COLO829 (cell line): Measurements from ENCODE around the gene TMEM117.

Experiments used
- DNase-seq: peaks from one replicate; pipeline ENCODE4 v3.0.0; 2012; ENCODE audit warnings: low spot score

Gene TMEM117

DNA sequence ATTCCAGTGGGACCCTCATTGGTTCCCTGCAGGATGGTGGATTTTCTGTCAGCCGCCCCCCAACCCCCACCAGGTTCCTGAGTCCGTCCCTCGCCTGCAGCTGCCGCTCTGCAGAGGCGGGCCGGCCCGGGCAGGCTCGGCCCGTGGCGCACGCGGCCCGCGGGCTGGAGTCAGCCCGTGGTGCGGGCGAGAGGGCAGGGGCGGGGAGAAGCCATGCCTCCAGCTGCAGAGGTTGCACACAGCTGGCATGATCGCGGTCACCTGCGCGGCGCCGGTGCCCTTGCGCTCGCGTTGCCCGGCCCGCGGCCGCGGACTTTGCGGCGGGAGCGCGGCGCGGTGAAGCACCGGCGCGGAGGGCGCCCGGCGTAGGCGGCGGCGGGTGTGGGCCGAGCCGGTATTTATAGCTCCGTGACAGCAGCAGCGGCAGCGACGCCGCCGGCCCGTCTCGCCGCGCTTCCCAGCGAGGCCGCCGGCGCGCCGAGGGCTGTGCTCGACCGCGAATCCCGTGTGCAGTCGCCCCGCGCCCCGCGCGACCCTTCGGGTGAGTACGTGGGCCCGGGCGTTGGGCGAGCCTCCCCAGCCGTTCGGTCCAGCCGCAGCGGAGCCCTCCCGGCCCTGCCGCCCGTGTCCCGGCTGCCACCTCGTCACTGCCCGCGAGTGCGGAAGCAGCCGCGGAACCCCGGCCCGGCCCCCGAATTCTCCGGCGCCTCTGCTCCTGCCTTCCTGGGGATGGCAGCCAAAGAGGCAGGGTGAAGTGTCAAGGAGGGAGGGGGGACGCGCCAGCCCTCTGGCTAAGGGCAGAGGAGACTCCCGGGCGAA is at the start of gene TMEM117:
Gene TMEM117 (plus strand): TSS at position 426 of the 819 bp plus-strand sequence.
- DNase-seq: no peak

DNA sequence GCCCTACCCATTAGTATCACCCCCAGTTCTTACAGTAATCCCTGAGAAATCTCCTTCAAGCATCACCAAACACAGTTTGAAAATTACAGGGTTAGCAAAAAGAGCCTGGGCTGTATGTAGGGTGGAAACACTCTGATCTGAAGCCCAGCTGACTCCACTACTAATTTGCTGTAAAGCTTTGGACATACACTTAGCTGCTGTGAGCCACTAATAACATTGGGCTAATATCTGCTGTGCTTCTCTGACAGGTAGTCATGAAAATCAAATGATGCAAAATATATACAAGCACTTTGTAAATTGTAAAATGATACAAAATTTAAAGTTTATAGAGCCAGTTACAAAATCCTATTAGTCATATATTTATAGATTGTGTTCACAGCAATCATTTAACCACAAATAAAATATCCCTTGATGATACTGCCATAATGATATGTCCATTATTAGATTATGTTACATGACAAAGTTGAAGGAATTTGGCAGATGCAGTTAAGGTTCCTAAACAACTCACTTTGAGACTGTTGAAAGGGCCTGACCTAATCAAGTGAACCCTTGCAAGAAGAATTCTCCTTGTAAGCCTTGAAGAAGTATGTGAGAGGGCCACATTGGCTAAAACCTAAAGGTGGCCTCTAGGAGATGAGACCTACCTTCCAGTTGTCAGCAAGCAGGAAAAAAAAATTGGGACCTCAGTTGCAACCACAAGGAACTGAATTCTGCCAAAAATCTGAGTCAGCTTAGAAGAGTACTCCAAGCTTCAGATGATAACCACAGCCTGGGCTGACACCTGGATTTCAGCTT is 48.8 kb upstream of the TMEM117 start:
- no peak for DNase-seq

- DNase-seq: no peak
These were observed 45.9 kb upstream of the TMEM117 start for GRCh38 chr12:43789941-43790340.

DNA sequence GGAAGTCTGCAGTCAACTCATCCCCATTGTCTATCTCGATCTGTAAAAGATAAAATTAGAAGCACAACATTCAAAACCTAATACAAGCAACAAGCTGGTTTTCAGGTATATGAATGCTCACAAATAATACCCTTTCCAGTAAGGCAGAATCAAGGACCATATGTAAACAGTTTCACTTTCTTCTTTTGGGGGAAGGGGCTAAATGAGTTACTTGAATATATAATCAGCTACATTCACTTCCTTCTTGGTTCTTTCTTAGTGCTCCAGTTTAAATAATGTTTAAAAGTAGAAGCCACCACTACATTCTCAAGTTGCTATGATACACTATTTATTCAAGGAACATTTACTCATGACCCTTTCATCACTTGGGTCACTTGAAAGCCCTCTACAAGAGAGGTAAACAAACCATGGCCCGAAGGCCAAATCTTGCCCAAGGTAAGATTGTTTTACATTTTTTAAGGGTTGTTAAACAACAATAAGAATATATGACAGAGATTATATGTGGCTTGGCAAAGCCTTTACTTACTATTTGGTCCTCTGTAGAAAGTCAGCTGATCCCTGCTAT is 40.1 kb upstream of the TMEM117 start:
- no peak for DNase-seq

DNA sequence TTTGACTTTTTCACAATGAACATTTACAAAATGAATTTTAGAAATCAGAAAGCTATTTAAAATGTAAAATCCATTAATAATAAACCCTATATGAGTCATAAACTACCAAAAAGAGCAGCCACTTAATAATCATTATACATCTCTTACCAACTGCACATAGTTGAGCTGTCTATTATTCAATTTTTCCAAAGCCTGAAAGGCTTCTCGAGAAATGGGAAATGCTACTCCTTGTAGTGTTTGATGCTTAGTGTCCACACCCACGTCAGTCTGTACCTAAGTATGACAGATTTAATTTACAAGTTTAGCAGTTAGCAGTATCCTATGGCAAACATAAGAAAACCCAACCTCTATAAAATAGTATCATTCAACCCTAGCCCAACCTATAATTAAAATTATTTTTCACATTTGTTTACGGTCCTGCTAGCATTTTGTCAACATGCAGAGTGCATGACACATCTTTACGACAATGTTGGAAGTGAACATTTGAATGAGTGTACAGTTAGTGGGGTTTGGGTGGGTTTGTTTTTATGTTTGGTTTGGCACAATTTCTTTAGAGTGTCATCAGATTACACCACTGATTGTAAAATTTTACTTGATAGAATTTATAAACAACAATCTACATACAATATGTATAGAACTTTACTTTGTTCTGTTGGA is 38.2 kb upstream of the TMEM117 start:
- DNase-seq: no peak

DNA sequence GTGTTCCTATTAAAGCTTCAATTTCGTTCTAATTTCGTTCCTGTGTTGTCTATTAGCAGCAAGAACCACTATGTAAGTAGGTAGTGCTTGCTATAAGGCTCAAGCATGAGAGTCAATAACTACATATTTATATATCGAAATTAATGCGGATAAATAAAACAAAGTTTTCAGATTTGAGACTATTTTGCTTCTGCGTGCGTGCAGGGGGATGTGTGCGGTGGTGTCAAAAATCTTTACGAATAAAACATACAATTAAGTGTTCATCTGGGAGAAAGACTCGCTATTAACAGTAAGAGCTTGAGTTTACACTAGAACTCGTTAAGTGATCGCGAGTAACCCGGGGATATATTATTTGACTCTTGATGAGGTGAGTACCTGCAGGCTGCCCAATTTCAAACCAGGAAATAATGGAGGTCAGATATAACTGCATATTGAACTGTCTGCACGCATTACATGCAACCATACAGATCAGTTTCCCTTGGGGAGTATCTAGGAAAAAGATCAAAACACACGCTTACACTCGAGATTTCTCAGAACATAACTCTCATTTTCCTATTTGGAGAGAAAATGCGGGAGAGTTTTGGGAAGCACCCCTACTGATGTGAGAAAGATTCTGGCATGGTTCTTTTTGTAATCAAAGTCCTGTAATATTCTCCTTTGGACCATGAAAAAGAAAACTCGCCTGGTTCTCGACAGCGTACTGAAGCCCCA is 30.6 kb upstream of the TMEM117 start:
- DNase-seq: no peak

DNA sequence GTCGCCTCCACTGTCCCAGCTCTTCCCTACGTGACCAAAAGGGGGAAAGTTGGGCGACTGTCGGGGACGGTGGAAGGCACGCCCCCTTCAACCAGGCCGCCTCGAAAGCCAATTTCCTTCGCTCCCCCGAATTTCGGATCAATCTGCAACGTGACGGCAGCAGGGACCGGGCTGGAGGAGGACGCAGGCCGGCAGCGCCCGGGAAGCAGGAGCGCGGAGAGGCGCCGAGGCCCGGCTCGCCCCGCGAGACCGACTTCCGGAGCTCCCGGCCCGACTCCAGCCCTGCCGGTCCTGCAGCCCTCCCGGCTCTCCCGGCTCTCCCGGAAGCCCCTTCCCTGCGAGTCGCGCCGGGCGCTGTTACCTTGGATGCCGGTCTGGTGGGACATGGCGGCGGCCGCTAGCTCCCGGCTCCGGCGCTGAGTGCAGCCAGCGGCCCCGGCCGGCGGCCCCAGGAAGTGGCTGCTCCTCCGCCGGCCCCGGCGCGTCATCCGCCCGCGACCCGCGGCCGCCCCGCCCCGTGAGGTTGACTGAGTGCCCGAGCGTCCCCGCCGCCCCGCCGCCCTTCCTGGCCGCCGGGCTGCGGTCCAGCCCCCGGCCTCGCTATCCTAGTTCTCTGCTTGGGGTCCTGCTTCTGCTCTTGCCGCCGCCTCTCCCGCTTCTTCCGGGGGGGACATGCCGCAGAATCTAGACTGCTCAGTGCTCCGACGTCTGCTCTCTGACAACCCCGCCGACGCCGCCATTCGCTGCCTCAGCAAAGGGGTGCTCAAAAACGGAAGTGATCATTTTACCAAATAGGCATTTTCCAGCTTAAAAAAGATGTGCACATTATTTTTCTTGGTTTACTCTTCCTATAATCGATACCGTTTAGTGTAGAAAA is 29.8 kb upstream of the TMEM117 start, which contains the start of gene TWF1:
Gene TWF1 (minus strand): TSS at position 458 of the 877 bp plus-strand sequence. CDS start 72 bp downstream, at position 386.
- peak; percentile 42 for DNase-seq

DNA sequence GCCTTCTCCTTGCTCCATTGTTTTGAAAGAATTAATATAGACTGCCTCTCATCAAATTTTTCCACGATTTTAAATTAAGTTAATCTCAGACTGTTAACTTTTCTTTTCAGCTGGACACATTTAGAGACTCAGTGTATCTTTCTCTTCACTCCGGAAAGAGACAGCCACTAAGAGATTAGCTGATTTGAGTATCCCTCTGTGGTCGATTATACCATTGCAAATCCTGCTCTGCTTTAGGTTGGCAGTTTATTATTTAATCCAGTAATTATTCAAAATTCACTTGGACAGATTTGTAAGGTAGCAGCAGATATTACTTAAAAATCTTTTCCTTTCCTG is 29.2 kb upstream of the TMEM117 start:
- DNase-seq: no peak

- DNase-seq: no peak
These were observed 28.5 kb upstream of the TMEM117 start for GRCh38 chr12:43807386-43807785.

DNA sequence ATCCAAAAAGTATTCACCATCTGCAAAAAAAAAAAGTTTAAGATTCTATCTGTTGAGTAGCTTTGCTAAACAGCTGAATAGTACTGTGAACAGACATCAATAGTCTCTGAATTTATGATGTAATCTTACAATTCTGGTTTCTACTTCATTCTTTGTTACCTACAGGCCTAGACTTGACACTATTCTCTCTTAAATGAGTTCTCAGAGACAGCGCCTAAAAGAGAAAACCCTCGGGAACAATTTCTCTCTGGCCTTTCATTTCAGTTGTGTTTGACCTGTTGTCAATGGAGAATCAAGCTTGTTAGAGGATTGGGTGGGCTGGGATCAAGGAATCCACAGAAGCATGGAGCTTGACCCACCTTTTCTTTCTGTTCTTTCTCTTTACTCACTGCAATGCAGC is 23.8 kb upstream of the TMEM117 start:
- DNase-seq: no peak

GRCh38 chr12:43812926-43813325 is 23.0 kb upstream of the TMEM117 start:
- DNase-seq: no peak

DNA sequence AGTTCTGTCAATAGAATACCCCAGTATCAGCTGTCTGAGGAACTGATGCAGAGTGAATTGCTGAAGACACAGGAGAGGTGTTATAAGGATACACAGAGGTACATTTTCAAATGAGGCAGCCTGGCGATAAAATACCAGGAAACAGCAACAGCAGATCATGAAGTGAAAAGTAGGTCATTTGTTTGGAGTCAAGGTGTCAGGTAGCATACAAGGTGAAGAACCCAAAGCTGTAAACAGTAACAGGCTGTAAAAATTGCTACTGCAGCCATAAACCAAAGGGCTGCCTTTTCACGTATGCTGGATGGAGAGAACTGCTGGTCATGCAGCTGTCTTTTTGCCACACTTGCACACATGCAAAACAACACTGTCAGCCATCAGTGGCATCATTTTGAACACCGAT is 20.5 kb upstream of the TMEM117 start:
- DNase-seq: no peak

GRCh38 chr12:43816168-43816567 is 19.7 kb upstream of the TMEM117 start:
- no peak for DNase-seq

DNA sequence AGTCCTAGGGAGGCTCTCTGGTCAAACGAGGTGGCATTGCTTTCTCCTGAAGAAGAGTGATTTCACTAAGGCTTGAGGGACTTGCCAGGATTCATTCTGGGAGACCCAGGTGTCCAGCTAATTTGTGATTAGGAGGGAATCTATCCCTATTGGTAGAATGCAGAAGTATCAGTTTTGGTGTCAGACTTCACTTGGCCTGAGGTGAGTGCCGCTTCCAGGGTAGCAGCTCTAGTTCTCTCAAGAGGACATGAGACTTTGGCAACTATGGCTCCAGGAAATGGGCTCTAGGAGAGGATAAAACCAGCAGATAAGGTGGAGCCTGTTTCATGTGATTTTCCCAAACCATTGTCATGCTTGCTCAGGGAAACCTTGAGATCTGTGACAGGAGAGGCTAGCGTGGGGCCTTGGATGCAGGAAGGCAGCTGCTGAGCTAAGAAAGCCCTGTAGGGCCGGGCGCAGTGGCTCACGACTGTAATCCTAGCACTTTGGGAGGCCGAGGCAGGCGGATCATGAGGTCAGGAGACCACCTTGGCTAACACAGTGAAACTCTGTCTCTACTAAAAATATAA is 11.6 kb upstream of the TMEM117 start:
- DNase-seq: no peak

GRCh38 chr12:43826681-43827080 is 9.2 kb upstream of the TMEM117 start:
- DNase-seq: no peak

- DNase-seq: no peak
These were observed 8.8 kb upstream of the TMEM117 start for GRCh38 chr12:43827093-43827492.

DNA sequence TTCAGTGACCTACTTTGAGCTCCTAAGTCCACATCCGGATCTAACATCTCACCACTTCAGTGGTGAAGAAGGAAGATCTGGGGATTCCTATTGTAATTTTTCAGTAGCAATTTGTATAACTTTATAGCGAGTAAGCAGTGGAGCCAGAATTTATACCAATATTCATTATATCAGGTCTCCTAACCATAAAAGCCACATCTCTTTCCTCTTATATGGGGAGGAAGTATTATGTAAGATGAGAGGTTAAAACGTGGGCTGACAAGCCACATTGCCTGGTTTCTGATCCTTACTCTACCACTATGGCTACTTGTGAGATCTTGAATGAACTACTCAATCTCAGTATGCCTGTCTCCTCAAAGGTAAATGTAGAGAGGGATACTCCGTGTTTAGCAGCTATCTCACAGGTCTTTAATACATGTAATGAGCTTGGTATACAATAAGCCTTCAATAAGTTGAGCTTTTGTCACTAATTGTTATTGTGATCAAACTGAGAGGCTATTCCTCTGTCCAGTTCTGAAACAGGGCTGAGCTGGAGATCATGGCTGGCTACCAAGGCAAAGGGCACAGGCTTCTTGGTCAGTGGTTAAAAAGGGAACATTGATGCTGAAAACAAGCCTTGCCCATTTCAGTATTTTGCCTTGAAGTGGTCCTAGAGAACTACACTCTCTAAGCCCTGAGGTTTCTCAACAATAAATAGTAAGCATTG is 3.3 kb upstream of the TMEM117 start:
- no peak for DNase-seq

DNA sequence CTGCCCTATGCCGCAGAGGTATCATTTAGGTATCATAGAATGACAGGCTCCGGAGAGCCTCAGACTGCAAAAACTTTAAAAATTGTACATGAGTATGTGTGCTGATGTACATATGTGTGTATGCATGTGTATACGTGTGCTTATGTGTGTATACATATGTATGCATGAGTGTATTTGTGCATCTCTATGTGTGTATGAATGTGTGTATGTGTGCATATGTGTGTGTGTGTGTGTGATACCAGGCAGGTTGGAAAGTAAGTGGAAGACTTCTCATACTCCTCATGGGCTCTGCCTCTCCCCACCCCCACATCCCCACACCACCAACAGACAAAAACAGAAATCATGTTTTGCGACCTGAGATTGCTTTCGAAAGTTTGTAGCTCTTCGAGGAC is 621 bp upstream of the TMEM117 start:
- DNase-seq: no peak

GRCh38 chr12:43836475-43836989 is 651 bp downstream of the TMEM117 start:
- peak; percentile 47 for DNase-seq

GRCh38 chr12:43840338-43840737 is 4.5 kb downstream of the TMEM117 start:
- no peak for DNase-seq
